Right lobe of liver (tissue), 6 donors: ENCODE results near the gene ESR2. TPM values are rescaled to one million over a fixed set of nuclear protein-coding genes. Genes with fewer than 3 reads are reported as not detected.
"Not testable (repeated sequence)": the region's sequence is repeated elsewhere in the genome, so short reads cannot be mapped to it uniquely, and the experiment has no call there.

Experiments used
- ATAC-seq, 4 donors: fragments of 200-7000 bp; cut with Tn5 transposase; one replicate each; pipeline ENCODE4 v1.9.1; 2020; ENCODE audit warnings: mild to moderate bottlenecking in 4 of 4, moderate library complexity in 4 of 4
- DNase-seq, 3 donors: peaks; one replicate each; pipeline ENCODE4 v3.0.0-alpha.2; 2020
- H3K27ac ChIP-seq, 3 donors: fragments of 200-600 bp; one replicate each; pipeline ENCODE4 v1.8.0; 2022
- H3K27me3 ChIP-seq, 2 donors: fragments of 200-600 bp; one replicate each; pipeline ENCODE4 v1.8.0; 2022
- H3K36me3 ChIP-seq, 4 donors: fragments of 200-600 bp; sonication (generic) in 1 of 4; one replicate each; pipeline versions ENCODE4 v1.5.1 to v1.8.0; 2017 to 2022; ENCODE audit warnings: control low read depth in 1 of 4
- H3K4me1 ChIP-seq, 4 donors: fragments of 200-600 bp; sonication (generic) in 1 of 4; one replicate each; pipeline versions ENCODE4 v1.5.1 to v1.8.0; 2017 to 2022; ENCODE audit warnings: control low read depth in 1 of 4
- H3K4me3 ChIP-seq, 3 donors: fragments of 200-600 bp; one replicate each; pipeline ENCODE4 v1.8.0; 2022
- H3K9me3 ChIP-seq, 4 donors: fragments of 200-600 bp; sonication (generic) in 1 of 4; one replicate each; pipeline versions ENCODE4 v1.5.1 to v1.8.0; 2017 to 2022; ENCODE audit warnings: control low read depth in 1 of 4
- CTCF ChIP-seq, 4 donors: fragments of 200-600 bp in 3 of 4; fragments of 450-650 bp in 1 of 4; IDR thresholded peaks; one replicate each; pipeline versions ENCODE4 v1.5.1 to v1.8.0; 2016 to 2022; ENCODE audit warnings: antibody characterized with exemption in 4 of 4, mild to moderate bottlenecking in 2 of 4
- POLR2A ChIP-seq: fragments of 450-650 bp; IDR thresholded peaks from one replicate; pipeline ENCODE4 v1.6.1; 2017; ENCODE audit warnings: antibody characterized with exemption, mild to moderate bottlenecking
- WGBS: methylation state at CpG from one replicate; pipeline ENCODE4 v1.1.6; 2018; ENCODE audit warnings: low coverage, low lambda C conversion rate; ENCODE audit not compliant: insufficient coverage; ENCODE audit errors: missing lambda C conversion rate; 5-methylcytosine and 5-hydroxymethylcytosine counted together
- intact Hi-C, 2 donors: fragments of 100-400 bp; cut with DNase I; formaldehyde crosslinking; loops; one replicate each; pipeline versions ENCODE4 v1.11.2 to v1.14.1; 2022
- total RNA-seq, 6 experiments: library from RNA; depleted of rRNA in 2 of 6; stranded (reverse); fragments of >200 nt in 2 of 6; fragmentation: NEBNext Ultra II Directional in 3 of 6; extraction: Animal tissue kit (Norgen Biotek cat#: 25700) in 3 of 6; gene quantifications; one replicate each; pipeline versions ENCODE4 v1.1.0 to v1.2.4, GENCODE V29; 2016 to 2023
- donor health status: DM: no; HTN: yes; CAD: no.
- donor health status: DM: no; HTN: no; CAD: no.
- donor health status: DM: no; HTN: no; CAD: no.
- donor health status: DM: no; HTN: yes; CAD: no.
- donor health status: DM: no; HTN: yes; CAD: no.

Gene ESR2
- total RNA-seq, 6 experiments from 2014 or later: 0.04 TPM; not detected in 5

- ATAC-seq (peak; percentile 89 to 99 (median 98)), DNase-seq (peak; percentile 83 to 94 (median 91))
- no peak overlapping the region for H3K4me3 ChIP-seq
- H3K36me3 ChIP-seq: peaks cover 0 to 55% (median 41%) of the 10 kb centered on the region in 4 donors
- intact Hi-C loops: no loop called here
- H3K27ac ChIP-seq: peak overlapping the region; percentile 58 to 91 (median 68)
- H3K27me3 ChIP-seq: no peaks in the 10 kb centered on the region
- 24% methylated on average over 5 of the region's 5 CpGs for WGBS
- peaks cover 0 to 19% (median 3%) of the 10 kb centered on the region in 4 donors for H3K4me1 ChIP-seq
- no peaks in the 10 kb centered on the region for H3K9me3 ChIP-seq
- TF ChIP-seq POLR2A (peak; percentile 28), CTCF (IDR thresholded peaks at IDR 0.05) (peak in 2 of 4 donors; percentile 9 to 16)
These were observed 170.8 kb downstream of the ESR2 start for GRCh38 chr14:64123241-64123822.

GRCh38 chr14:64119980-64120379 is 174.2 kb downstream of the ESR2 start:
- TF ChIP-seq CTCF (IDR thresholded peaks at IDR 0.05): no peak
- TF ChIP-seq POLR2A: no peak
- DNase-seq (no peak), ATAC-seq (no peak)
- Histone ChIP-seq H3K36me3 (peaks cover 0 to 30% (median 23%) of the 10 kb centered on the region in 4 donors), H3K4me1 (peaks cover 0 to 23% (median 6%) of the 10 kb centered on the region in 4 donors), H3K9me3 (no peaks in the 10 kb centered on the region), H3K27ac (no peak overlapping the region), H3K27me3 (no peaks in the 10 kb centered on the region), H3K4me3 (no peak overlapping the region)
- intact Hi-C loops: no loop called here

- no peak for ATAC-seq
- Histone ChIP-seq H3K27ac (peak overlapping the region in 1 of 3 donors; percentile 76), H3K9me3 (no peaks in the 10 kb centered on the region), H3K4me1 (peaks cover 0 to 25% (median 6%) of the 10 kb centered on the region in 4 donors), H3K4me3 (no peak overlapping the region), H3K36me3 (peaks cover 0 to 26% (median 21%) of the 10 kb centered on the region in 4 donors), H3K27me3 (no peaks in the 10 kb centered on the region)
- TF ChIP-seq CTCF (IDR thresholded peaks at IDR 0.05): no peak
- no peak for TF ChIP-seq POLR2A
- intact Hi-C loops: no loop called here
- WGBS: 95% methylated on average over 2 of the region's 2 CpGs
- no peak for DNase-seq
These were observed 174.7 kb downstream of the ESR2 start for GRCh38 chr14:64119500-64119899.

- Histone ChIP-seq H3K27me3 (no peaks in the 10 kb centered on the region), H3K36me3 (peaks cover 0 to 25% (median 20%) of the 10 kb centered on the region in 4 donors), H3K27ac (peak overlapping the region; percentile 13 to 76 (median 71)), H3K9me3 (no peaks in the 10 kb centered on the region), H3K4me3 (no peak overlapping the region), H3K4me1 (peaks cover 0 to 29% (median 6%) of the 10 kb centered on the region in 4 donors)
- intact Hi-C loops: no loop called here
- 93% methylated on average over 2 of the region's 2 CpGs for WGBS
- ATAC-seq (no peak), DNase-seq (no peak)
- no peak for TF ChIP-seq CTCF (IDR thresholded peaks at IDR 0.05)
- TF ChIP-seq POLR2A: no peak
These were observed 175.3 kb downstream of the ESR2 start for GRCh38 chr14:64118892-64119291.

GRCh38 chr14:64118403-64118742 is 175.8 kb downstream of the ESR2 start:
- ATAC-seq, intact Hi-C loops, DNase-seq, H3K4me3 ChIP-seq, H3K9me3 ChIP-seq, H3K27me3 ChIP-seq: not testable (repeated sequence)
- Histone ChIP-seq H3K4me1 (peaks cover 0 to 24% (median 3%) of the 10 kb centered on the region in 4 donors), H3K36me3 (peaks cover 0 to 25% (median 20%) of the 10 kb centered on the region in 4 donors), H3K27ac (peak overlapping the region; percentile 13 to 76 (median 71))
- WGBS: 72% methylated on average over 7 of the region's 7 CpGs
